Fibroblast of pulmonary artery (primary cell): ENCODE measurements around the gene CAPN5.

Experiments
- DNase-seq: peaks from one replicate; pipeline ENCODE4 v3.0.0-alpha.2; 2010; ENCODE audit warnings: low read depth
- H3K4me3 ChIP-seq: replicated peaks from 2 replicates; pipeline ENCODE4 v1.5.1; 2011; ENCODE audit warnings: low read depth, mild to moderate bottlenecking, control low read depth, low read length, moderate library complexity
- CTCF ChIP-seq: IDR thresholded peaks from 2 replicates; pipeline ENCODE4 v1.5.1; 2011; ENCODE audit warnings: mild to moderate bottlenecking, control low read depth, low read length, inconsistent platforms; ENCODE audit errors: missing control alignments

CAPN5 gene

GRCh38 chr11:77100166-77101042, 33.6 kb downstream of the CAPN5 start:
- H3K4me3 ChIP-seq, result no peak overlapping the region
- TF ChIP-seq CTCF, result no peak
- no peak for DNase-seq

DNA sequence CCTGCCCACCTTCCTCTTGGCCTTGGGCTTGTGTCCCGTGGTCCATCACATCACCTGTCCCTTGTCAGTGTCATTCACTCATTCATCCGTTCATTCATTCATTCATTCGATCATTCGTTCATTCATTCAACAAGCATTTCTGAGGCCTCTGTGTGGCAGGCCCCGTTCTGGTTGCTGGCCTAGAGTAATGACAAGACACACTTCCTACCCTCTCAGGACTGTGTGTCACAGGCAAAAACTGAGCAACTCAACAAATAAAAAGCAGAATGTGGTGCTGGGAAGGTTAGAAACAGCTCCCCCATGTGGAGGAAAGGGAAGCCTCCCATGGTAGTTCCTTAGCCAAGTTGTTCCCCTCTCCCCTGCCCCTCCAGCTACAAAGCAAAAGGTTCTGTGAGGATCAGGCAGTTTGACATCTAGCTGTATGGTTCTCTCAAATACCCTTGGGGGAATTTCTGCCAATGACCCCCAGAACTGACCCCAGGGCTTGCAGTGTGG, 34.3 kb downstream of the CAPN5 start:
- DNase-seq, result peak; percentile 46
- TF ChIP-seq CTCF, result peak; percentile 71

GRCh38 chr11:77102246-77103210, 35.8 kb downstream of the CAPN5 start, which contains the start of gene OMP:
Gene OMP (plus strand): TSS chr11:77102840. CDS start chr11:77102840, 0 bp downstream.
- no peak for DNase-seq
- TF ChIP-seq CTCF, result no peak
- H3K4me3 ChIP-seq, result no peak within 1 kb of the TSS

More for the DNA sequence above, 34.3 kb downstream of the CAPN5 start:
- no peak overlapping the region for H3K4me3 ChIP-seq

DNA sequence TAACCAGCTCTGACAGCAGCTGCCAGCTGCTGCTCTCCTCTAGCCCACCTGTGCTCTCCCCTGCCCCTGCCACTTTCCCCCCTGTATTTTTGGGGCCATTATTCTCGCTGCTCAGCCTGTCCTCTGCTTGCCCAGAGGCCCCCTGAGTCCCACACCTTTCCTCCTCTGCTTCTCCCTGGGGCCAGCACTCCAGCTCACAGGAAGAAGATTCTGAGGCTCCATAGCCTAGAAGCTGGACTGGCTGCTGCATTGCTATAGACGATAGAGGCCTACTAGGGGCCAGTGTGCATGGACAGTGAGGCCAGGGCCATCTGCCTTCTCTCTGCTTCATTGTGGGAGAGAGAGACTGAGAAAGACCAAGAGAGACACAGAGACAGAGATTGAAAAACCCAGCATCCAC, 36.5 kb downstream of the CAPN5 start:
- no peak for DNase-seq
- TF ChIP-seq CTCF, result no peak
- H3K4me3 ChIP-seq, result no peak overlapping the region

DNA sequence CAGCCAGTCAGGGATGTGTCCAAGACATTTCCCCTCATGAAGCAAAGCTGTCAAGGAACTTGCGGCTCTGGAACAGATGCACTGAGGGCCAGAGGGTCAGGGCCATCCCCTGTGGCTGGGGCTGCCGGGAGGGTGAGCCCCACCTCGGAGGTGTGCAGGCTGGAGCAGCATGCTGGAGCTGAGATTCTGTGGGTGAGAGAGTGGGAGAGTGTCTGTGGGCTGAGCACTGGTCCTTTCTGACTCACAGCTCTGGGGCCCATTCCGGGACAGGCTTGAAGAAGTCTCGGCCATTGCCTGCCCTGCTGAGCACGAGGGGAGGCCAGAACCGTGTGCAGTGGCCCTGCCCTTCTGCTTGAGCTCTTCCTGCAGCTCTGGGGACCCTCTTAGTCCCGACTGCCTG, 38.0 kb downstream of the CAPN5 start:
- TF ChIP-seq CTCF, result no peak
- H3K4me3 ChIP-seq, result no peak overlapping the region
- peak; percentile 27 for DNase-seq

DNA sequence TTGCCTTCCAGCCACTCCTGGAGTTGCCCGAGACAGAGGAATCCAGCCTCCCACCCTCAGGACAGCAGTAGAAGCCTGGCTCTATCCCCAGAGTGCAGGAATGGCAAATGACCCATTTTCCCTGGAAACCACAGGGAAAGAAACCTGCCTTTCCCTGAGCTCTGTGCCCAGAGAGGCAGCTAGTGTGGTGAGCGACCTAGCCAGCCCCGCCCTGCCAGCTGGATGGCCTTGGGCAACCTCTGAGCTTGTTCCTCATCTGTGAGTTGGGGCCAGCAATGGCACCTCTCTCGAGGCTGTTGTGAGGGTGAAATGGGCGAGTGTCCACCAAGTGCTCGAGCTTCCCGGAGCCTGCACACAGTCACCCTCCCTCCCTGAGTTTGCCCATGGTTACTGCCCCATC, 39.5 kb downstream of the CAPN5 start:
- TF ChIP-seq CTCF, result no peak
- DNase-seq, result no peak
- no peak overlapping the region for H3K4me3 ChIP-seq
